Activated CD4-positive, alpha-beta T cell treated with anti-CD3 and anti-CD28 coated beads, Interleukin-2, amount 50 U/mL, for 1 hour (primary cell): Measurements from ENCODE around the gene RNF113A.
"Not testable (repeated sequence)": the region's sequence is repeated elsewhere in the genome, so short reads cannot be mapped to it uniquely, and the experiment has no call there.

ENCODE experiments used
- DNase-seq: peaks from one replicate; pipeline ENCODE4 v3.0.0-alpha.2; 2020

Gene RNF113A

DNA sequence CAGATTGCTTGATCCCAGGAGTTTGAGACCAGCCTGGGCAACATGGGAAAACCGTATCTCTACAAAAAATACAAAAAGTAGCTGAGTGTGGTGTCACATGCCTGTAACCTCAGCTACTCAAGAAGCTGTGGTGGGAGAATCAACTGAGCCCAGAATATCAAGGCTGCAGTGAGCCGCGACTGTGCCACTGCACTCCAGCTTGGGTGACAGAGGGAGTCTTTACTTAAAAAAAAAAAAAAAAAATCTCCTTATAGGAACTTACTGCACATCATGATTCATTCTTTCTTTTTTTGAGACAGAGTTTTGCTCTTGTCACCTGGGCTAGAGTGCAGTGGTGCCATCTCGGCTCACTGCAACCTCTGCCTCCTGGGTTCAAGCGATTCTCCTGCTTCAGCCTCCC is 43.1 kb downstream of the RNF113A start:
- DNase-seq = no peak

- DNase-seq = no peak
These were observed 45.1 kb downstream of the RNF113A start for GRCh38 chrX:119826399-119826959.

DNA sequence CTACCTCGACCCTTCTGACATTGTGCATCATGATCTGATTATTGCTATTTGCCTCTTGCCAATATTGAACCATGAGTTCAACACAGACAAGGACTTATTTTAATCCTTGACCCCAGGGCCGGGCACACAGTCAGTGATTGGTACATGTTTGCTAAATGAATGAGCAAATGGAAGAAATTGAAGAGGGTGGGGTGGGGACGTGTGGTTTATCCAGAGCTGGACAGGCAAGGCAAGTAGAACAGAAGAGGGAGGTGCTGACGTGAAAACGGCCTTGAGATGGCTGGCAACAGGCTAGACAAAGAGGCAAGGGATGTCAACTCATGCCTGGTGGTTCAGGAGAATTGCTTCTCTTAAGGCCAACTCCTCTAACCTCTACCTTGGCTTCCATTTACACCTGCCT is 47.3 kb downstream of the RNF113A start:
- DNase-seq = not testable (repeated sequence)

DNA sequence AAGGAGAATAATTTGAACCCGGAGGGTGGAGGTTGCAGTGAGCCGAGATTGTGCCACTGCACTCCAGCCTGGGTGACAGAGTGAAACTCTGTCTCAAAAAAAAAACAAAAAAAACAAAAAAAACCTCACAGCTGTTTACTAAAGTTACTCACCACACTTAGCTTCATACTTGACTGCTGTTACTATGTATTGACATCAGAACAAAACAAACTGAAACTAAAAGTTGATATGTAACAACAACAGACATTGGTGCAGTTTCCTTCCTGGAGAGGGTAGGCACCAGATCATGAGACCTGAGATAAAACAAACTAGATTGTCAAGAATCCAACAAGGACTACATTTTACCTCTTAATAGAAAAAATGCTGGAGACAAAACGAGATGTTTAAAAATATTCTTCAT is 49.8 kb downstream of the RNF113A start:
- not testable (repeated sequence) for DNase-seq
